GM23338 (cell line): ENCODE measurements around the gene TMEM141. TPM values are rescaled to one million over a fixed set of nuclear protein-coding genes. Genes with fewer than 3 reads are reported as not detected.

Experiments
- ATAC-seq: fragments of 200-7000 bp; cut with Tn5 transposase; 3 replicates; pipeline ENCODE4 v1.9.1; 2020
- DNase-seq: peaks from one replicate; pipeline ENCODE4 v3.0.0-alpha.2; 2015; ENCODE audit warnings: low spot score
- H2AFZ ChIP-seq: fragments of 200-600 bp; sonication (generic); 2 replicates; pipeline ENCODE4 v1.8.0; 2016; ENCODE audit warnings: antibody characterized with exemption, mild to moderate bottlenecking, moderate library complexity
- H3F3A ChIP-seq: fragments of 200-600 bp; sonication (generic); replicated peaks from 2 replicates; pipeline ENCODE4 v1.8.0; 2017; ENCODE audit warnings: antibody characterized with exemption, mixed run types, low read depth
- H3K27ac ChIP-seq: fragments of 200-600 bp; sonication (generic); 2 replicates; pipeline ENCODE4 v1.6.1; 2016; ENCODE audit warnings: low read depth
- H3K27me3 ChIP-seq: fragments of 200-600 bp; sonication (generic); 2 replicates; pipeline ENCODE4 v1.8.0; 2016; ENCODE audit warnings: mild to moderate bottlenecking, mixed run types, moderate library complexity; ENCODE audit not compliant: insufficient read depth
- H3K36me3 ChIP-seq: fragments of 200-600 bp; sonication (generic); 2 replicates; pipeline ENCODE4 v1.8.0; 2016; ENCODE audit warnings: mild to moderate bottlenecking; ENCODE audit not compliant: insufficient read depth
- H3K4me1 ChIP-seq: fragments of 200-600 bp; sonication (generic); 2 replicates; pipeline ENCODE4 v1.8.0; 2016; ENCODE audit warnings: mild to moderate bottlenecking, moderate library complexity; ENCODE audit not compliant: insufficient read depth
- H3K4me2 ChIP-seq: fragments of 200-600 bp; sonication (generic); 2 replicates; pipeline ENCODE4 v1.7.1; 2017; ENCODE audit warnings: mixed run types
- H3K4me3 ChIP-seq: fragments of 200-600 bp; sonication (generic); 2 replicates; pipeline ENCODE4 v1.6.1; 2016; ENCODE audit warnings: mixed run types
- H3K79me2 ChIP-seq: fragments of 200-600 bp; sonication (generic); replicated peaks from 2 replicates; pipeline ENCODE4 v1.8.0; 2017; ENCODE audit warnings: mild to moderate bottlenecking; ENCODE audit not compliant: insufficient read depth
- H3K9me2 ChIP-seq: fragments of 200-600 bp; sonication (generic); 2 replicates; pipeline ENCODE4 v1.8.0; 2017; ENCODE audit not compliant: insufficient read depth
- H4K20me1 ChIP-seq: fragments of 200-600 bp; sonication (generic); replicated peaks from 2 replicates; pipeline ENCODE4 v1.8.0; 2017; ENCODE audit warnings: mild to moderate bottlenecking; ENCODE audit not compliant: insufficient read depth
- H3K27ac Mint-ChIP-seq: 2 replicates; pipeline ENCODE4 v1.8.0; 2020; ENCODE audit warnings: inconsistent platforms, mild to moderate bottlenecking, moderate library complexity, mixed read lengths
- H3K27me3 Mint-ChIP-seq: 3 replicates; pipeline ENCODE4 v1.8.0; 2022; ENCODE audit warnings: low read depth, mild to moderate bottlenecking, moderate library complexity, mixed read lengths, inconsistent platforms; ENCODE audit not compliant: insufficient read depth, poor library complexity
- H3K36me3 Mint-ChIP-seq: 3 replicates; pipeline ENCODE4 v1.8.0; 2021; ENCODE audit warnings: low read depth, mild to moderate bottlenecking, inconsistent platforms, moderate library complexity, mixed read lengths
- H3K4me1 Mint-ChIP-seq: 3 replicates; pipeline ENCODE4 v1.8.0; 2020; ENCODE audit warnings: mild to moderate bottlenecking, inconsistent platforms, mixed read lengths
- H3K4me3 Mint-ChIP-seq: 3 replicates; pipeline ENCODE4 v1.8.0; 2021; ENCODE audit warnings: moderate library complexity, mild to moderate bottlenecking, inconsistent platforms, mixed read lengths
- H3K9me3 Mint-ChIP-seq: 3 replicates; pipeline ENCODE4 v1.8.0; 2020; ENCODE audit warnings: moderate library complexity, mild to moderate bottlenecking, inconsistent platforms, mixed read lengths
- ETS1 ChIP-seq: IDR thresholded peaks from 2 replicates; pipeline ENCODE4 v1.6.1; 2016; ENCODE audit warnings: antibody characterized with exemption
- EZH2 ChIP-seq: fragments of 200-600 bp; sonication (generic); IDR thresholded peaks from one replicate; pipeline ENCODE4 v1.8.0; 2017; ENCODE audit warnings: antibody characterized with exemption, mild to moderate bottlenecking, low read depth; ENCODE audit not compliant: unreplicated experiment
- NANOG ChIP-seq: IDR thresholded peaks from 2 replicates; pipeline ENCODE4 v1.6.1; 2016; ENCODE audit warnings: antibody characterized with exemption, borderline replicate concordance
- POLR2AphosphoS5 ChIP-seq: IDR thresholded peaks from 2 replicates; pipeline ENCODE4 v1.6.1; 2016; ENCODE audit warnings: antibody characterized with exemption, low read depth
- REST ChIP-seq: IDR thresholded peaks from one replicate; pipeline ENCODE4 v1.6.1; 2018; ENCODE audit warnings: antibody characterized with exemption; ENCODE audit not compliant: unreplicated experiment
- STAT1 ChIP-seq: IDR thresholded peaks from one replicate; pipeline ENCODE4 v1.6.1; 2016; ENCODE audit warnings: antibody characterized with exemption; ENCODE audit not compliant: unreplicated experiment
- ZNF331 ChIP-seq: fragments of 250-450 bp; sonication (Bioruptor Pico); IDR thresholded peaks from 2 replicates; pipeline ENCODE4 v1.5.0; 2020; ENCODE audit warnings: low read depth, mild to moderate bottlenecking, moderate library complexity
- polyA plus RNA-seq: library from polyadenylated mRNA; unstranded; fragments of >200 nt; fragmentation: Nextera tagmentation; extraction: Ambion mirVana; gene quantifications from 2 replicates; pipeline ENCODE4 v1.2.1, GENCODE V29; 2016
- total RNA-seq: library from RNA; depleted of rRNA; stranded (reverse); fragments of >200 nt; shearing (Covaris generic); gene quantifications from 2 replicates; pipeline ENCODE4 v1.2.3, GENCODE V29; 2014

TMEM141 gene
- total and polyA plus RNA-seq, 2 experiments from 2014 or later = 71.4 to 90.5 TPM

- Mint-ChIP-seq H3K9me3 (no peaks in the 10 kb centered on the region), H3K4me1 (peaks cover 5% of the 10 kb centered on the region; the same call in 2 of the 3 replicates), H3K4me3 (no peak overlapping the region), H3K27me3 (peaks cover 5% of the 10 kb centered on the region), H3K27ac (no peak overlapping the region), H3K36me3 (peaks cover 31% of the 10 kb centered on the region)
- H3K4me2 ChIP-seq = no peak overlapping the region
- no peak for DNase-seq
- H3K79me2 ChIP-seq = peaks cover 12% of the 10 kb centered on the region; the same call in 1 of the 2 replicates
- H2AFZ ChIP-seq = no peak overlapping the region
- H3K9me2 ChIP-seq = no peaks in the 10 kb centered on the region
- peaks cover 5% of the 10 kb centered on the region; the same call in 1 of the 2 replicates for H3F3A ChIP-seq
- no peaks in the 10 kb centered on the region; the same call in none of the 2 replicates for H4K20me1 ChIP-seq
- H3K27ac ChIP-seq = no peak overlapping the region
- TF ChIP-seq REST (no peak), EZH2 (no peak), POLR2AphosphoS5 (no peak), NANOG (no peak), ZNF331 (CRISPR knock-in tag) (no peak), STAT1 (no peak)
- no peaks in the 10 kb centered on the region for H3K4me1 ChIP-seq
- H3K27me3 ChIP-seq = no peaks in the 10 kb centered on the region
- no peaks in the 10 kb centered on the region for H3K36me3 ChIP-seq
- H3K4me3 ChIP-seq = no peak overlapping the region
- ATAC-seq = no peak
Observed at GRCh38 chr9:136826188-136826541, 35.0 kb downstream of the TMEM141 start.

- ATAC-seq (no peak), DNase-seq (no peak)
- no peak overlapping the region for H3K27ac ChIP-seq
- Mint-ChIP-seq H3K27ac (no peak overlapping the region), H3K36me3 (peaks cover 38% of the 10 kb centered on the region), H3K4me3 (no peak overlapping the region), H3K27me3 (peaks cover 5% of the 10 kb centered on the region), H3K4me1 (peaks cover 3% of the 10 kb centered on the region; the same call in 2 of the 3 replicates), H3K9me3 (no peaks in the 10 kb centered on the region)
- no peaks in the 10 kb centered on the region for H3K36me3 ChIP-seq
- H3K4me1 ChIP-seq = no peaks in the 10 kb centered on the region
- no peaks in the 10 kb centered on the region for H3K9me2 ChIP-seq
- peaks cover 9% of the 10 kb centered on the region; the same call in 1 of the 2 replicates for H3K79me2 ChIP-seq
- peaks cover 5% of the 10 kb centered on the region; the same call in 1 of the 2 replicates for H3F3A ChIP-seq
- H2AFZ ChIP-seq = no peak overlapping the region
- TF ChIP-seq POLR2AphosphoS5 = no peak
- TF ChIP-seq ETS1 = no peak
- H4K20me1 ChIP-seq = no peaks in the 10 kb centered on the region; the same call in none of the 2 replicates
- H3K27me3 ChIP-seq = no peaks in the 10 kb centered on the region
- H3K4me3 ChIP-seq = no peak overlapping the region
- H3K4me2 ChIP-seq = no peak overlapping the region
Observed at GRCh38 chr9:136826703-136827582, 35.8 kb downstream of the TMEM141 start.
